Stimulated activated CD8-positive, alpha-beta memory T cell treated with anti-CD3 and anti-CD28 coated beads, Interleukin-2, amount 100 ng/mL, for 48 hours (primary cell): ENCODE results near the gene NINL.
"Not testable (repeated sequence)": the region's sequence is repeated elsewhere in the genome, so short reads cannot be mapped to it uniquely, and the experiment has no call there.

Source experiments
- DNase-seq, 2 donors: peaks; one replicate each; pipeline ENCODE4 v3.0.0-alpha.2; 2020; ENCODE audit warnings: low read depth in 2 of 2

Gene NINL

GRCh38 chr20:25592135-25592852, 7.0 kb upstream of the NINL start:
- no peak for DNase-seq

- DNase-seq, result not testable (repeated sequence)
Observed at GRCh38 chr20:25590778-25591177, 5.4 kb upstream of the NINL start.

- DNase-seq, result no peak
Observed at GRCh38 chr20:25588491-25588890, 3.2 kb upstream of the NINL start.

GRCh38 chr20:25587536-25587935, 2.2 kb upstream of the NINL start:
- DNase-seq, result no peak

GRCh38 chr20:25586877-25587276, 1.5 kb upstream of the NINL start:
- DNase-seq, result no peak

GRCh38 chr20:25583607-25584006, 1.7 kb downstream of the NINL start:
- DNase-seq, result not testable (repeated sequence)

- no peak for DNase-seq
Observed at GRCh38 chr20:25580711-25581110, 4.6 kb downstream of the NINL start.

- no peak for DNase-seq
Observed at GRCh38 chr20:25579081-25579770, 6.1 kb downstream of the NINL start.

- DNase-seq, result no peak
Observed at GRCh38 chr20:25576783-25577530, 8.4 kb downstream of the NINL start.

GRCh38 chr20:25574411-25574810, 10.9 kb downstream of the NINL start:
- DNase-seq, result no peak

- no peak for DNase-seq
Observed at GRCh38 chr20:25573288-25574251, 11.8 kb downstream of the NINL start.

- DNase-seq, result no peak
Observed at GRCh38 chr20:25571817-25572216, 13.5 kb downstream of the NINL start.

GRCh38 chr20:25571240-25571639, 14.1 kb downstream of the NINL start:
- no peak for DNase-seq

GRCh38 chr20:25570148-25570530, 15.2 kb downstream of the NINL start:
- DNase-seq, result no peak

GRCh38 chr20:25567286-25567685, 18.0 kb downstream of the NINL start:
- no peak for DNase-seq

GRCh38 chr20:25566821-25567220, 18.5 kb downstream of the NINL start:
- no peak for DNase-seq

GRCh38 chr20:25565578-25566157, 19.7 kb downstream of the NINL start:
- DNase-seq, result no peak

GRCh38 chr20:25563876-25564275, 21.5 kb downstream of the NINL start:
- no peak for DNase-seq

- no peak for DNase-seq
Observed at GRCh38 chr20:25563362-25563761, 22.0 kb downstream of the NINL start.

GRCh38 chr20:25561771-25562170, 23.6 kb downstream of the NINL start:
- DNase-seq, result not testable (repeated sequence)

GRCh38 chr20:25553819-25554296, 31.5 kb downstream of the NINL start:
- no peak for DNase-seq
